Measurements from ENCODE around the gene DAAM1.

Gene DAAM1

GRCh38 chr14:59224341-59224740 is 35.9 kb downstream of the DAAM1 start:
- no peak for DNase-seq

GRCh38 chr14:59225281-59225680 is 36.8 kb downstream of the DAAM1 start:
- DNase-seq = no peak

- no peak for DNase-seq
These were observed 40.0 kb downstream of the DAAM1 start for GRCh38 chr14:59228421-59228820.

GRCh38 chr14:59229653-59230406 is 41.4 kb downstream of the DAAM1 start:
- no peak for DNase-seq

- DNase-seq = no peak
These were observed 47.7 kb downstream of the DAAM1 start for GRCh38 chr14:59236195-59236594.

- DNase-seq = no peak
These were observed 49.7 kb downstream of the DAAM1 start for GRCh38 chr14:59238216-59238615.

GRCh38 chr14:59239022-59239421 is 50.6 kb downstream of the DAAM1 start:
- peak; percentile 44 for DNase-seq

GRCh38 chr14:59240356-59240755 is 51.9 kb downstream of the DAAM1 start:
- no peak for DNase-seq

- DNase-seq = no peak
These were observed 52.7 kb downstream of the DAAM1 start for GRCh38 chr14:59241121-59241520.

- DNase-seq = no peak
These were observed 54.7 kb downstream of the DAAM1 start for GRCh38 chr14:59243174-59243573.

GRCh38 chr14:59244581-59244980 is 56.1 kb downstream of the DAAM1 start:
- DNase-seq = no peak

GRCh38 chr14:59245809-59246295 is 57.4 kb downstream of the DAAM1 start:
- DNase-seq = no peak

GRCh38 chr14:59246566-59246965 is 58.1 kb downstream of the DAAM1 start:
- DNase-seq = no peak

GRCh38 chr14:59247801-59248584 is 59.5 kb downstream of the DAAM1 start:
- no peak for DNase-seq

- DNase-seq = no peak
These were observed 60.6 kb downstream of the DAAM1 start for GRCh38 chr14:59249029-59249428.

GRCh38 chr14:59251811-59252771 is 63.6 kb downstream of the DAAM1 start:
- DNase-seq = no peak

GRCh38 chr14:59252772-59253500 is 64.5 kb downstream of the DAAM1 start:
- no peak for DNase-seq

- DNase-seq = no peak
These were observed 65.1 kb downstream of the DAAM1 start for GRCh38 chr14:59253527-59253926.

- peak; percentile 64 for DNase-seq
These were observed 65.9 kb downstream of the DAAM1 start for GRCh38 chr14:59254146-59254910.

GRCh38 chr14:59254911-59255545 is 66.6 kb downstream of the DAAM1 start:
- DNase-seq = no peak

- DNase-seq = no peak
These were observed 67.9 kb downstream of the DAAM1 start for GRCh38 chr14:59256331-59256730.
